ENCODE measurements around the gene EXOC6B.

- TF ChIP-seq CTCF (IDR thresholded peaks at IDR 0.05): no peak
- no peak for TF ChIP-seq POLR2A (IDR thresholded peaks at IDR 0.05)
- no peak for TF ChIP-seq EP300 (IDR thresholded peaks at IDR 0.05)
These were observed 150.6 kb downstream of the EXOC6B start for GRCh38 chr2:72674982-72675915.

All from stomach (tissue), 4 donors.